SK-N-SH treated with all-trans-retinoic acid at 6 μM for 48 hours (cell line): ENCODE measurements around the gene FTO.

Experiments used
- ARNTL ChIP-seq: fragments of 450-650 bp; formaldehyde crosslinking; IDR thresholded peaks from 2 replicates; pipeline ENCODE4 v1.5.0; 2020; ENCODE audit warnings: low read depth, mild to moderate bottlenecking, moderate library complexity, borderline replicate concordance
- BACH2 ChIP-seq: fragments of 250-450 bp; sonication (Bioruptor Pico); IDR thresholded peaks from 2 replicates; pipeline ENCODE4 v1.9.0; 2021; ENCODE audit warnings: mild to moderate bottlenecking, borderline replicate concordance
- PPARA ChIP-seq: fragments of 250-450 bp; sonication (Bioruptor Pico); IDR thresholded peaks from 2 replicates; pipeline ENCODE4 v1.5.0; 2020; ENCODE audit warnings: mild to moderate bottlenecking, borderline replicate concordance
- TCF4 ChIP-seq: fragments of 250-450 bp; sonication (Bioruptor Pico); IDR thresholded peaks from 2 replicates; pipeline ENCODE4 v1.8.0; 2021; ENCODE audit warnings: mild to moderate bottlenecking, moderate library complexity, borderline replicate concordance
- TOX ChIP-seq: fragments of 250-450 bp; sonication (Bioruptor Pico); IDR thresholded peaks from 2 replicates; pipeline ENCODE4 v1.8.0; 2021; ENCODE audit warnings: mild to moderate bottlenecking, moderate library complexity, borderline replicate concordance
- ZFP3 ChIP-seq: fragments of 250-450 bp; sonication (Bioruptor Pico); IDR thresholded peaks from 2 replicates; pipeline ENCODE4 v1.5.0; 2020; ENCODE audit warnings: mild to moderate bottlenecking, moderate library complexity
- ZFP30 ChIP-seq: fragments of 450-650 bp; formaldehyde crosslinking; IDR thresholded peaks from 2 replicates; pipeline ENCODE4 v1.5.0; 2022; ENCODE audit warnings: mild to moderate bottlenecking, moderate library complexity
- ZNF565 ChIP-seq: fragments of 450-650 bp; formaldehyde crosslinking; conservative IDR thresholded peaks from 2 replicates; pipeline ENCODE4 v1.5.0; 2020; ENCODE audit warnings: low read depth, mild to moderate bottlenecking, moderate library complexity
- ZNF70 ChIP-seq: fragments of 450-650 bp; formaldehyde crosslinking; IDR thresholded peaks from 2 replicates; pipeline ENCODE4 v1.5.0; 2020; ENCODE audit warnings: mild to moderate bottlenecking, moderate library complexity
- ZNF8 ChIP-seq: fragments of 450-650 bp; formaldehyde crosslinking; IDR thresholded peaks from 2 replicates; pipeline ENCODE4 v1.5.0; 2020; ENCODE audit warnings: mild to moderate bottlenecking, moderate library complexity

DNA sequence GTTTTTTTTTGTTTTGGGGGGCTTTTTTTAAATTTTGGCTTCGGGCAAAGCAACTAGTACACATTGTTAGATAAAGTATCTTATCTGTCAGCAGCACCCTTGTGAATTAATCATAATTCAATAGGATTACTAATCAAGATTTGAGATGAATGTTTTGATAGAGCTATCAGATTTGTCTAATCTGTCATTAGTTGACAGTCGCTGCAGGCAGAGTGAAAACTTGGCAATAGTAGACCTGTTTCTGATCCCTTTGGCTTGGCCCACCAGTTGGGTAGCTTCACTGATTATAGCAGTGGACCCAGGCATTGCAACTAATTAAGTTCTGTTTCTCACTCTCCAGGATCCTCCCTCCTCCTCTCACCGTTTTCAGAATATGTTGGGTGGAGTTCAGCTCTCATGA is 324.0 kb downstream of the FTO start:
- no peak for TF ChIP-seq ZNF8 (CRISPR knock-in tag)
- TF ChIP-seq TOX, result no peak
- no peak for TF ChIP-seq ZFP3 (CRISPR knock-in tag)
- TF ChIP-seq BACH2, result no peak
- TF ChIP-seq ARNTL (CRISPR knock-in tag), result no peak
- no peak for TF ChIP-seq TCF4
- TF ChIP-seq ZNF565 (CRISPR knock-in tag), result no peak
- no peak for TF ChIP-seq ZFP30 (CRISPR knock-in tag)
- no peak for TF ChIP-seq ZNF70 (CRISPR knock-in tag)
- TF ChIP-seq PPARA, result no peak
